PC-9 (cell line): ENCODE measurements around the gene TNFRSF4.

Experiments used
- EZH2 ChIP-seq: fragments of 200-600 bp; sonication (generic); IDR thresholded peaks from 2 replicates; pipeline ENCODE4 v1.8.0; 2017; ENCODE audit warnings: antibody characterized with exemption, low read depth
- TF ChIP-seq, protein P1 (sequence below): fragments of 200-600 bp; sonication (generic); conservative IDR thresholded peaks from 2 replicates; pipeline ENCODE4 v1.6.1; 2017; ENCODE audit warnings: mixed run types, antibody characterized with exemption, mild to moderate bottlenecking, moderate library complexity

DNA sequence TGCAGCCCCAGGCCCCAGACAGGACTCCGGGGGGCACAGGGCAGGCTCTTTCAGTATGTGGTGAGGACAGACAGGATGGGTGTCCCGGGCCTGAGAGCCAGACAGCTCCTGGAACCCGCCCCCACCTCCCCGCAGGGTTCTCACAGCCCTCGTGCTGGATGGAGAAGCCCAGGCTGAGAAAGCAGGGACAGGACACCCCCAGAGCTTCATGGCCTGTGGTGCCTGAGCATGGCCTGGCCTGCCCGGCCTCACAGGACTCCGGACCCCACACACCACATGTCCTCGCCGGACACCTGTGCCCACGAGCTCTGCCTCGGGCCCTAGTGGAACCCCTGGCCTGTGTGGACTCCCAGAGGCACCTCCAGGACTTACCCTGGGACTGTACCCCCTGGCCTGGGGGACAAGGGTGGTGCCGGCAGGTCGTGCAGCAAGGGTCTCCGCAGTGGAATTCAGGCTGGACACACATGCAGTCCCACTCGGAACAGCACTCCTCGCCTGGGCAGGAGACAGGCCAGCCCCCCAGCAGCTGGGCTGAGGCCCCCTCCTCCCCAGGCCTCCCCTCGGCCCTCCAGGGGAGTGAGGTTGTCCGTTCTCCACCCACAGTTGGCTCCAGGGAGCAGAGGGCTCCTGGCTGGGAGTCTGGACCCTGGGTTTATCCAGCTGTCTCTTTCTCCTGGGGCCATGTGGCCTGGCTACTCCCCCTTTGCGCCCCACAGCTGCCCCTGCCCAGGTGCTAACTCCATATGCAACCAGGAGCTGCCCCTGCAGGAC lies 8.8 kb downstream of the TNFRSF4 start:
- TF ChIP-seq, protein P1, sequence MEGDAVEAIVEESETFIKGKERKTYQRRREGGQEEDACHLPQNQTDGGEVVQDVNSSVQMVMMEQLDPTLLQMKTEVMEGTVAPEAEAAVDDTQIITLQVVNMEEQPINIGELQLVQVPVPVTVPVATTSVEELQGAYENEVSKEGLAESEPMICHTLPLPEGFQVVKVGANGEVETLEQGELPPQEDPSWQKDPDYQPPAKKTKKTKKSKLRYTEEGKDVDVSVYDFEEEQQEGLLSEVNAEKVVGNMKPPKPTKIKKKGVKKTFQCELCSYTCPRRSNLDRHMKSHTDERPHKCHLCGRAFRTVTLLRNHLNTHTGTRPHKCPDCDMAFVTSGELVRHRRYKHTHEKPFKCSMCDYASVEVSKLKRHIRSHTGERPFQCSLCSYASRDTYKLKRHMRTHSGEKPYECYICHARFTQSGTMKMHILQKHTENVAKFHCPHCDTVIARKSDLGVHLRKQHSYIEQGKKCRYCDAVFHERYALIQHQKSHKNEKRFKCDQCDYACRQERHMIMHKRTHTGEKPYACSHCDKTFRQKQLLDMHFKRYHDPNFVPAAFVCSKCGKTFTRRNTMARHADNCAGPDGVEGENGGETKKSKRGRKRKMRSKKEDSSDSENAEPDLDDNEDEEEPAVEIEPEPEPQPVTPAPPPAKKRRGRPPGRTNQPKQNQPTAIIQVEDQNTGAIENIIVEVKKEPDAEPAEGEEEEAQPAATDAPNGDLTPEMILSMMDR: no peak
- TF ChIP-seq EZH2: no peak
